GM21381 (cell line): ENCODE measurements around the gene GPHN.

Experiments
- ATAC-seq: cut with Tn5 transposase; IDR thresholded peaks from one replicate; pipeline ENCODE4 v1.9.1; 2021; ENCODE audit warnings: mild to moderate bottlenecking, moderate library complexity; ENCODE audit not compliant: unreplicated experiment

Gene GPHN

DNA sequence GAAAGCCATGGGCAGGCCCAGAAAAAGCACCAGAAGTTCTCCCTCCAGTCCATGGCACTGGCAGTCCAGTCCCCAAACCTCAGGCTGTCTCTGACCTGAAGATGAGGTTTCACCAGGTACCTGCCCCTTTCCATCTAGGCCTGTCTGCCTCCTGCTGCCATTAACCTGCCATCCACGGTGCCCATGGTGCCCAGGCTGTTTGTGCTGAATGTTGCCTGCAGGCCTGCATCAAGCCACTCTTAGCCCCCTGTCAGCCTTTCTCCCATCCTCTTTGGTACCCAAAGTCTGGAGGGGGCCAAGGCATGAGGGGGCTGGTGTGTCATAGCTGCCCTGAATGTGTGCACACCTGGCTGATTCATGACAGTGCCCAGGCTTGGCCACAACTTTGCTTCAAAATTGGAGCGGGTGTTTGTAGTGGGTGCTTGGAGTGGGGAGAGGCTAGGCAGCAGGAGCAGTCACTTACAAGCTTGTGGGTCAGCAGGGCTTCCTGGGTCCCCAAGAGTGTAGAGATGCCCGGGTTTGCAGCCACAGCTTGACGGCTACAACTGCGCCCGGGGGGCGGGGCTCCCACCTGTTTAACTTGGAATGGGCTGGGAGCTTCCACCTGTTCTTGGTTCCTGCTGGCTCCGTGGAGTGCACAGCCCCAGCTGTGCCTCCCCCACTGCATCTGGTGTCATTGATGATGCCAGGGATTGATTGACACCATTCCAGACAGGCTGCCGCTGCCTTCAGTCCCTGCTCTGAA lies 88.5 kb downstream of the GPHN start:
- ATAC-seq, result no peak

DNA sequence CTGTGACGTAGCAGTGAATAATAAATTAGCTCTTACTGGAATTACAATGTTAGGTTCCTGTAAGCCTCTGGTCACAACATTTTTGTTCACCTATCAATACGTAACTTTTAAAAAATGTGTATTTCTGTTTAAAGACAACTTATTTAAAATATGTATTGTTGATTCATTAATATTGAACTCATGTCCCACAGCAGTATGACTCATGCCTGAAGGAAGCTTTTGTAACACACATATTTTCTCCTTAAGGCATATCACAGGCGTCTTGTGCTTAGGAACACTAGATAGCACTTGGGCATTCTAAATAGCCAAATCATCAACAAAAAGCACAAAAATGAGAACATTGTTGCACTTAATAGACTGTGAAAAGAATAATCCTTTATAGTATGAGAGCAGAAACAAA lies 92.5 kb downstream of the GPHN start:
- ATAC-seq, result no peak

DNA sequence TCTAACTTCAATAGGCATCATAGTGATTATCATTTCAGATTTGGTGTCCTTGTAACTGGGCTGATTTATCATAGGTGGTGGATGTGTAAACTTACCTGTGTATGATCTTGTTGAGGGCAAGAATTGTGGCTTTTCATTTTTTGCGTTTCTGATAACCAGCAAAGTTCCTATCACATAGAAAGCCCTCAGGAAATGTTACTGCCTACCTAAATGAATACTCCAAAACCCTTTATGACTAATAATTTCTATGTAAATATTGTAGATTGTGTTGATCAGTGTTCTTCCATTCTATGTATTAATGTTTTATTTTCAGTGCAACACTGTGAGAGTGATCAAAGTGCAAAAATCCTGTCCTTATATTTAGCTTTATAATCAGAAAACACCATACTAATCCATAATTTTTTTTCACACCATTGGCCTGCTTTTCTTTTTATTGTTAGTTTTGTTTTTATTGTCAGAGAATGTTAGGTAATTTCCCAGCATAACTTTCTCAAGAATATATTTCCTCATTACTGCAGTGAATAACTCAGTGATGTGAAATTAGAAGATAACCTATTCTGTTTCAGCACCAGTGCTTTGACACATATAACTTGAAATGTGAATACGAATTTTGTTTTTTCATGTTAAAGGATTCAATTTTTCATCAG lies 94.1 kb downstream of the GPHN start:
- ATAC-seq, result no peak

DNA sequence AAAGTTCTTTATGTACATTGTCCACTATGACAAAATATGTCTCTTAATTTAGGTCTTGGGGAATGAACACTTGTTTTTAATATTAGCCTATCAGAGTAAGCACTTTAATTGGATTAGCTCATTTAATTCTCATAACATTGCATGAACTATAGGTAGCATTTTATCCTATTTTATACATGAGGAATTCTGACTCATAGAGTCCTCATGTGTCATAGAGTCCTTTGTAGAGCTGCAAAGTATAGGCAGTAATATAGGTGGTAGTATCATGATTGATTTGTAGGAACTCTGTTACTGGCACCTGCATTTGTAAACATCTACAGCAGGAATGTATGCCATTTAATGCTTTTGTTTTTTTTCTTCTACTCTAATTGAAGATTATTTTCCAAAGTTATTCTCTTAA lies 96.0 kb downstream of the GPHN start:
- ATAC-seq, result no peak

DNA sequence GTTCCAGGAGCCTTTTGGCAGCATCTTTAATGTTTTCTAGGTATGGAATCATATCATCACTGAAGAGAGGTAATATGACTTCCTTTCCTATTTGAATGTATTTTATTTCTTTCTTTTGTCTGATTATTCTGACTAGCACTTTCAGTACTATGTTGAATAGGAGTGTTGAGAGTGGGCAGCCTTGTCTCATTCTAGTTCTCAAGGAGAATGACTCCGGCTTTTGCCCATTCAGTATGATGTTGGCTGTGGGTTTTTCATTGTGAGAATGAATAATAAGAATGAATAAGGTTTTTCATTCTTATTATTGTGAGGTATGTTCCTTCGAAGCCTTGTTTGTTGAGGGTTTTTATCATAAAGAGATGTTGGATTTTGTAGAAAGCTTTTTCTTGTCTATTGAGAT lies 98.9 kb downstream of the GPHN start:
- ATAC-seq, result no peak

DNA sequence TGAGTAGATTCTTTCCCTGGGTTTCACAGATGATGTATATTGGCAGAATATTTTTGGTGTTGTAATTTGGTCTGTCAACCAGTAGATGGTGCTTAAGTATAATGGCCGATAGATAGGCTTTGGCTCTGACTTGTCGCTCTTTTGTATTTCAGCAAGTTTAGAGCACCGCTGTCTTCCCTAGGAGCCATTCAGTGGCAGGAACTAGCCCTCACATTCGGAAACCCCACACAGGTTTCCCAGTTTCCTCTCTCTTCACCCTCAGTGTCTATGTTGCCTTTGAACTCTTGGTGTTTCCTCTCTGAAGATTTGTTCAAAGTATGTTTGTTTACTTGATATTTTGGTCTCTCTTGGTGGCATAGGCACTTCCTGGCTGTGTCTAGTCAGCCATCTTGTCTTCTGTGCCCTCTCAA lies 102.2 kb downstream of the GPHN start:
- no peak for ATAC-seq

GRCh38 chr14:66613344-66613743 lies 105.4 kb downstream of the GPHN start:
- no peak for ATAC-seq

- peak; percentile 67 for ATAC-seq
Observed at GRCh38 chr14:66619952-66620351, 112.0 kb downstream of the GPHN start.

DNA sequence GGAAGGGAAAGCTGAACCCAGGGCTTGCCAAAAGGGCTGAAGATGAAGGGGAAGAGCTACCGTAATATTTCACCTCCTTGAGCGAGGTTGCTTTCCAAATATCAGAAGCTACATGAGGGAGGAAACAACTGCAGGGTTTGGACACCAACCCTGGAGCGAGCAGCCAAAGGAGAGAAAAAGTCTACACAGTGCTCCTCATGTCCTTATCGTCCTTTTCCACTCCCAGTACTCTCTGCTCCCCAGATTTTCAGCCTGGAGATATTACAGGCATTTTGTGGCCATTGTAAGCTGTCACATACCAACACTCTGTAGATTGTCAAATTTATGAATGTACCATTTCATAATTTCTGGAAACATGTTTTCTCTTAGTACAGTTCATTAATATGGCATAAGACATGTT lies 115.9 kb downstream of the GPHN start:
- ATAC-seq, result no peak

- peak; percentile 64 for ATAC-seq
Observed at GRCh38 chr14:66624336-66624937, 116.5 kb downstream of the GPHN start.

DNA sequence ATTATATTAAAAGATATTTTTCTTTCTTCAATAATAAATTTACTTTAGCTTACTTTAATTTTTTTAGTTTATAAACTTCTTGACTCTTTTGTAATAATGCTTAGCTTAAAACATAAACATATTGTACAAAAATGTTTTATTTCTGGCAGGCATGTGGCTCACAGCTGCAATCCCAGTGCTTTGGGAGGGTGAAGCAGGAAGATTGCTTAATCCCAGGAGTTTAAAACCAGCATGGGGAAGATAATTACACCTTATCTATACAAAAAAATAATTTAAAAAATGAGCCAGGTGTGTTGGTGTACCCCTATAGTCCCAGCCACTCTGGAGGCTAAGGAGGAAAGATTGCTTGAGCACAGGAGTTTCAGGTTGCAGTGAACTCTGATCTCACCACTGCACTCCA lies 120.7 kb downstream of the GPHN start:
- ATAC-seq, result no peak

GRCh38 chr14:66629499-66629898 lies 121.6 kb downstream of the GPHN start:
- ATAC-seq, result no peak

GRCh38 chr14:66634876-66635275 lies 126.9 kb downstream of the GPHN start:
- no peak for ATAC-seq

- no peak for ATAC-seq
Observed at GRCh38 chr14:66635435-66635834, 127.5 kb downstream of the GPHN start.

DNA sequence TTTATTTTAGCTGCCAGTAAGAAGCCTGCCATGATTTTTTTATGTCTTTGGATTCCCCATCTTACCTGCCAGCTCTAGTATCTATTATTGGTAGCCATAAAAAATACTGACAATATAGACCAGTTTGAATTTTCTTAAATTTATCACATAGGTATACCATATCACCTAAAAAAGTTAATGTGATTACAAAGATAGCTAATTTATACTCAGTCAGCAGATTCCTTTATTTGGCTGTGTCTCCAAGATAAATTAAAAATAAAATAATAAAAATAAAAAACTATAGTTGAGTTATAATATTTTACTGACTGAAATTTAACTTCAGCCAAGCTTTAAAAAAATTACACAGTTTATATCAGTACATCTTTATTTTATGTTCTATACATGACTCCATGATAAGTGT lies 128.3 kb downstream of the GPHN start:
- no peak for ATAC-seq

GRCh38 chr14:66638689-66639088 lies 130.7 kb downstream of the GPHN start:
- no peak for ATAC-seq

- no peak for ATAC-seq
Observed at GRCh38 chr14:66641861-66642635, 134.1 kb downstream of the GPHN start.

GRCh38 chr14:66643344-66643743 lies 135.4 kb downstream of the GPHN start:
- no peak for ATAC-seq

- ATAC-seq, result no peak
Observed at GRCh38 chr14:66645716-66646115, 137.8 kb downstream of the GPHN start.

DNA sequence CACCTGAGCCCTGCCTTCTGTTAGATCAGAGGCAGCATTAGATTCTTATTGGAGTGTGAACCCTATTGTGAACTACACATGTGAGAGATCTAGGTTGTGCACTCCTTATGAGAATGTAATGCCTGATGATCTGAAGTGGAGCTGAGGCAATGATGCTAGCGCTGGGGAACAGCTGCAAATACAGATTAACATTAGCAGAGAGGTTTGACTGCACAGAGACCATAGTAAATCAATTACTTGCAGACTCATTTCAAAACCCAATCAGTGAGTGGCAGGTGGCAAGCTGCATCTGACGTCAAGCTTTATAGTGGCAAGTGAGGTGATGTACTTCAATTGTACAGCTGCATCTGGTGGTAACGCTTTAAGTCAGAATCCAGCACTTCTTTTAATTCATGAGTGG lies 141.6 kb downstream of the GPHN start:
- peak; percentile 64 for ATAC-seq

DNA sequence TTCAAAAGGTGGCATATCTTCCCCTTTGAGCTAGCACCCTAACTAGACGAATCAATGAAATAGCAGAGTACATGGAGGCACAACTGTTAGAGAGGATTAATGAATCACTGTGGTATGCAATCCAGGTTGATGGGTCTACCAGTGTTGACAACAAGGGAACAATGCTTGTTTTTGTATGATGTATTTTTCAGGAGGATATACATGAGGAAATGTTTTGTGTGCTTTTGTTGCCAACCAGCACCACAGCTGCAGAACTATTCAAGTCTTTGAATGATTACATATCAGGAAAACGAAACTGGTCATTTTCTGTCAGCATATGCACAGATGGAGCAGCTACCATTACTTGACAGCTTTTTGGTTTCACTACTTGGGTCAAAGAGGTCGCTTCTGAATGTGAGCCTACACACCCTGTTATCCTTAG lies 142.6 kb downstream of the GPHN start:
- ATAC-seq, result no peak
